Stimulated activated naive CD4-positive, alpha-beta T cell treated with Interleukin-2 at 50 U/mL for 16 hours (primary cell): Measurements from ENCODE around the gene VENTX.

ENCODE experiments used
- DNase-seq: peaks from one replicate; lab custom pipeline; 2025; lab: John Stamatoyannopoulos, UW

VENTX gene

GRCh38 chr10:133271521-133272300, 34.1 kb downstream of the VENTX start:
- no peak for DNase-seq

- no peak for DNase-seq
Observed at GRCh38 chr10:133272301-133272963, 34.8 kb downstream of the VENTX start.

GRCh38 chr10:133272964-133273420, 35.3 kb downstream of the VENTX start:
- no peak for DNase-seq

GRCh38 chr10:133273534-133274143, 36.0 kb downstream of the VENTX start:
- DNase-seq = no peak

GRCh38 chr10:133274751-133275683, 37.4 kb downstream of the VENTX start:
- peak; percentile 91 for DNase-seq

DNA sequence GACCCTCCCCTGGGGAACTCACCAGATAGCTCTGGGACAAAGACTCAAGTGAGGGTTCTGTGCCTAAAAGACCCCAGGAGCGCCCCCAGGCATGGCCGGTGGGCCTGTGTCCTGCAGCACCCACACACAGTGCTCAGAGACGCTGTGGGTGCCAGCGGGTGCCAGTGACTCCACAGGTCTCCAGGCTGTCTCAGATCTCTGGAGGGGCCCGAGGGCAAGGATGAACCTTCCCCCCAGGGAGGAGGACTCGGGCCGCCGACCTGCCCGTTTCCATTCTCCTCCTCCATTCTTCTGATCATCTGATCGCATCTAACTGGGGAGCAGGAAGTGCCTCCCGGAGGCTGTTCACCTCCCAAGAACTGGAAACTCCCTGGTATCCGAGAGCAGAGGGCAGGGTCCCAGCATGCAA, 38.0 kb downstream of the VENTX start:
- peak; percentile 46 for DNase-seq

- DNase-seq = no peak
Observed at GRCh38 chr10:133276100-133276434, 38.4 kb downstream of the VENTX start.

GRCh38 chr10:133276435-133277201, 39.0 kb downstream of the VENTX start, which contains the start of gene ADAM8:
Gene ADAM8, minus strand, starts transcription at chr10:133276868. Its CDS starts 51 bp downstream, at chr10:133276817.
- DNase-seq = peak; percentile 61

- no peak for DNase-seq
Observed at GRCh38 chr10:133277277-133277992, 39.8 kb downstream of the VENTX start.

DNA sequence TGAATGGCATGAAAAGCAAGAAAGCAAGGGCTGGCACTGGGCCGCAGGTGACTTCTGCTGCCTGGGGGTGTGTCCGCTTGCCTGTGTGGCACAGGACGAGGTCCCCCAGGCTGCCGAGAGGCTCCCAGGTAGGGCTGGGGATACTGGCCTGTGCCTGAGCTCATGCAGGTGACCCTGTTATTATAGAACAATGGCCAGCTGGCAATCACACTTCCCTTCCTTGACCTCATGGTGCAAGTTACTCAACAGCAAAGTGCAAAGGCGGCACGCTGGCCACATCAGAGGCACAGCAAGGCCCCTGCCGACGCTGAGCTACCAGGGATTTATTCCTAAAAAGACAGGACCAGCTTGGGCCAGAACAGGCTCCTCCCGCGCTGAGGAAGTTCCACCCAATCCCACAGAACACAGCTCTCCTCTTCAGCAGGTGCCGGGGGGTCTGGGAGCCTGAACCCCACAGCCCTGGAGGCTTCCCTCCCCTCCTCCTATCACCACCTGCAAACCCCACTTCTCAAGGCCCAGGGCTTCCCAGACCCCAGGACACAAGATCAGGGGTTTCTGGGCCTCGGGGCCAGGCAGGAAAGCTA, 40.4 kb downstream of the VENTX start:
- DNase-seq = no peak

DNA sequence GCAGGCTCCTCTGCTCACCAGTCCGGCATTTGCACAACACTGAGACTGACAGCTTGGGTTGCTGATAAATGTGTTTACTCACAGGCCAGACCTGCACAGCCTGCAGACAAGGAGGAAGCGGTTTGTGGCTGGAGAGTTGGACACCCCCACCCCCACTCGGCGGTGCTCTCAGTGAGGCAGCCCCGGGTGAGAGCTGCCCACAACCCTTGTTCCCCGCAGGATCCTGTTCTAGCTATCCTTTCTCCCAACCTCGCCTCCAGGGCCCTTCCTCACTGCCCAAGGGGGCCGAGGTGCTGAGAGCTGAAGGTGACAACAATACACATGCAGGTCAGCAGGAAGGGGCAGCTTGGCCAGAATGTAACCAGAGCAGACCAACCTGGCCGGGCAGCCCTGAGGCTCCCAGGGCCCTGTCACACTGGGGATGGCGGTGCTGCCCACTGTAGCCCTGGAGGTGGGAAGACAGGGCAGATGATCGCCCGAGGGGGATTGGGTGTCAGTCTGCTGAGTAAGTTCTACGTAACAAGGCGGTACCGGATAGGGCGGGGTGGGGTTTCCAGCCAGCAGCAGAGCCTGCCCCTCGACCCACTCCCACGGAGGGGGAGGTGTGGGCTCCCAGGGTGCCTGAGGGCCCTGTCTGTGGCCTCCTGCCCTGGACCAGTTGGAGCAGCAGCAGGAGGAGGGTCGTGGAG, 41.1 kb downstream of the VENTX start:
- peak; percentile 49 for DNase-seq

DNA sequence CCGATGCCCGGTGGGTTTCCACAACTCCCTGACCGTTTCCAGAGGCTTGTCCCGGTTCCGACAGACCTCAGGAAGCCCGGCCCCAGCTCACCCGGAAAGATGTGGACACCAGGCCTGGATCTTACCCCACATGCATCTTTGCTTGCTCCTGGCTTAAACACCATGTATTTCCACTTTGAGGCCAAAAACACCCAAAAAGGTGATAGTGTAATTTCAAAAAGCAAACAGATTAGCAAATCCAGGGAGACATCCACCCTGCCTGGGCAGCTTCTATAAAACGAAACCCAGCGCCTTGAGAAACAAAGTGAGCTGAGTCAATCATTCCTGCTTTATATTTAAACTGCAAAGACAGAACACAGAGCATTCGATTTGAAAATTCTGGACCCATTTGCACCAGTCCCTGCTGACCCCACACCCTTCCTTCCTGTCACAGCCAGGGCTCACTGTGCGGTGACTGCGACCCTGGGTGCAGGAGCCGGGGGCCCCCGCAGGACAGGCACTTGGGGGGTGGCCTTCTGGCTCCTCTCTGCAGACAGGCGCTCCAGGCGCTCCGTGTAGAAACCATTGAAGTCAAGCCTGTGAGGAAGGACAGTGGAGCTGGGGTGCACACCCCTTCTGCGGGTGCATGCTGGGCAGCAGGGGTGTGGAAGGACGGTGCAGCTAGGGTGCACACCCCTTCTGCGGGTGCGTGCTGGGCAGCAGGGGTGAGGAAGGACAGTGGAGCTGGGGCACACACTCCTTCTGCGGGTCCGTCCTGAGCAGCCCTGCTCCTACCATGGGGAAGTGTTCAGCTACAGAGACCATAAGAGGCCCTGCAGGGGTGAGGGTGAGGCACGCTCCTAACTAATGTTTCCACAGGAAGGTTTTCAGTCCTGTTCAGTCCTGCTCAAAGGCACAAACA, 41.9 kb downstream of the VENTX start:
- no peak for DNase-seq

DNA sequence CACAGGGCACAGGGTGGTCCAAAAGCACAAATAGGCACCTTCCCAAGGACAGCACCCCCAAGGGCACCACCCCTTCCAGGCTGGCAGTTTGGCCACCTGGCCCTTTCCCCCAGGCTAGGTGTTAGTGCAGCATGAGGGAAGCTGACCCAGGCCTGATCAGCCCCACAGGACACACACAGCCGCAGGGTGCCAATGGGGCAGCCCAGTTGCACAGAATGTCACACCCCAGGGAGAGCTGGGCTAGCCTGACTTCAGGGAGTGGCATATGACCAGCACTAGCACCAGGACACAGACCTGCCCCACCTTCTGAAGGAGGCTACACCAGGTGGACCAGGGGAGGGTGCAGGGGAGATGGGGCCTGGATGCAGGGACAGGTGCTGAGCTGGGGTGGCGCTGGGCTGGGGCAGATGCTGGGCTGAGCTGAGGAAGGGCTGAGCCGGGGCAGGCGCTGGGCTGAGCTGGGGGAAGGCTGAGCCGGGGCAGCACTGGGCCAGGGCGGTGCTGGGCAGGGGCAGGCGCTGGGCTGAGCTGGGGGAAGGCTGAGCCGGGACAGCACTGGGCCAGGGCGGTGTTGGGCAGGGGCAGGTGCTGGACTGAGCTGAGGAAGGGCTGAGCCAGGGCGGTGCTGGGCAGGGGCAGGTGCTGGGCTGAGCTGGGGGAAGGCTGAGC, 42.9 kb downstream of the VENTX start:
- DNase-seq = no peak

- DNase-seq = no peak
Observed at GRCh38 chr10:133281084-133281483, 43.4 kb downstream of the VENTX start.

DNA sequence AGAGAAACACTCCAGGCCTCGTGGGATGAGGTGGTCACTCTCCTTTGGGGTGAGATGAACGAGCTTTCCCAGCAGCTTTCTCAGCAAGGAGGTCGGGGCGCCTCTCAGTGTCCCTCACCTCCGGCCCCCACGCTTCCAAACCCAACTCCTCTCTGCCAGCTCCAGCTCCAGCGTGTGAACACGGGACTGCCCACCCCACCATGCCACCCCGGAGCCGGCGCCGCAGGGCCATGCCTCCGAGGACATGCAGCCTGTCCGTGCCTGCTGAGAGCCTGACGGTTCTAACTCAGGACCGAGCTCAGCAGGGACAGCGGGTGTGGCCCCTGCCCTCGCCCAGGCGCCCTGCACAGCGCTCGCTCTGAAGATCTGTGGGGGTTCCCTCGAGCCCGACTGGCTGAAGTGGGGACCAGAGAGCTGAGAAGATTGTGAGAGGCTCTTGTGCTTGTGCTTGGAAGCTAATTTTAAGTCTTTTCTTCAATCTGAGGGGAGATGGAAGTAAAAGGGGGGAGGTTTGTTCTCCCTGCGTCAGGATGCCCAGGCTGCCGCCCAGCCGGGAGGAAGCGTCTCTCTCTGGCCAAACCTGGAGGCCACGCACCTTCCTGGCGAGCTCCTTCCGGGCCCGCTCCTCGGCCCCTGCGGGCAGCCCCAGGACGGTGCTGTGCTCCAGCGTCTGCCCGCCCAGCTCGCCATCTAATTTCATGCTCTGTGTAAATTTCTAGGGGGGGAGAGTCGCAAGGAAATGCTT, 44.1 kb downstream of the VENTX start:
- no peak for DNase-seq

GRCh38 chr10:133282846-133283390, 45.3 kb downstream of the VENTX start:
- DNase-seq = no peak

DNA sequence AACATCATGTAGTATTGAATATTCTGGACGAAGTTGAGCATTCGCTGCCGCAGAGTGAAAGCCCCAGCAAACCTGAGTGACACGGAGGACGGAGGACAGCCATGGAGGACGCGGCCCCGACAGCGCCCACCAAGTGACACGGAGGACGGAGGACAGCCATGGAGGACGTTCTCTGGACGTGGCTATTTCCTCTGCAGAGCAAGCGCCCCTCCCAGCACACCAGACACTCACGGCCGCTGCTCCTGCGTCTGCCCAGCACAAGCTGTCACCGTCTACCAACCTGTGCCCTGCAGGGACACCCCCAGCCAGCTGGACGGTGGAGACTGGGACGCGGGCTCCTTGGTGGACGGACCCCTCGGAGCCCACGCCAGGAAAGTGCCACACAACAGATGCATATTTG, 46.3 kb downstream of the VENTX start:
- no peak for DNase-seq
